HG03025 (cell line): ENCODE data around the gene GORASP2.

Experiments
- ATAC-seq: cut with Tn5 transposase; IDR thresholded peaks from one replicate; pipeline ENCODE4 v1.9.1; 2021; ENCODE audit warnings: mild to moderate bottlenecking, moderate library complexity; ENCODE audit not compliant: unreplicated experiment, low FRiP score

The GORASP2 gene

DNA sequence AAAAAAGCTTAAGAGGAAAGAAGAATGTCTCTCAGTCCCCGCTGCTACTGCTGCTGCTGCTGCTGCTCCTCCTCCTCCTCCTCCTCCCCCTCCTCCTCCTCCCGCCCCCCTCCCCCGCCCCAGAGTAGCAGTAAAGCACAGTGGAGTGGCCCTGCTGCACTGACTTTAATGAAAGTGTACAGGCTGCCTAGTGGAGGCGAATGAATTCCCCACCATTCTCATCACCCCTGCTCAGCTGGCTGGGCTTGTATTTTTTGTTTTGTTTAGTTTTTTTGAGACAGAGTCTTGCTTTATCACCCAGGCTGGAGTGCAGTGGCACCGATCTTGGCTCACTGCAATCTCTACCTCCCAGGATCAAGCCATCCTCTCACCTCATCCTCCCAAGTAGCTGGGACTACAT, 34.3 kb downstream of the GORASP2 start:
- ATAC-seq: no peak

DNA sequence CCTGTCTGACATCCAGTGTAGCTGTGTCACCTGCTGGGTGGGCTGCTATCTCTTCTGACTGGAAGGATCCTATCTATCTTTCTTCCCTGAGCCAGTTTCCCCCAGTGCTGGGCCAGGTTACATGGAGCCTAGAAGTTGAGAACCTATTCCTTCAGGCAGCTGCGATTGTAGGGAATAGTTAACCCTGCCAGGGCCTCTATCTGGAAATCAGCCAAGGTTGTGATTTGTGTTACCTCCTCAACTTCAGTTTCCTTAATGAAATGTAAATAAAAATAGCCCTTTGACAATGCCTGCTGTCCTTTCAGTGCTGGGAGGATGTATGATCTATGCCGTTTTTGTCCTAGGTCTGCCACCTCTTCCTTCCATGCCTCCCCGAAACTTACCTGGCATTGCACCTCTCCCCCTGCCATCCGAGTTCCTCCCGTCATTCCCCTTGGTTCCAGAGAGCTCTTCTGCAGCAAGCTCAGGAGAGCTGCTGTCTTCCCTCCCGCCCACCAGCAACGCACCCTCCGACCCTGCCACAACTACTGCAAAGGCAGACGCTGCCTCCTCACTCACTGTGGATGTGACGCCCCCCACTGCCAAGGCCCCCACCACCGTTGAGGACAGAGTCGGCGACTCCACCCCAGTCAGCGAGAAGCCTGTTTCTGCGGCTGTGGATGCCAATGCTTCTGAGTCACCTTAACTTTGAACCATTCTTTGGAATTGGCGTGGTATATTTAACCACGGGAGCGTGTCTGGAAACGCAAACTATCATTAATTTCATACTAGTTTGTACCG, 36.6 kb downstream of the GORASP2 start:
- ATAC-seq: no peak

DNA sequence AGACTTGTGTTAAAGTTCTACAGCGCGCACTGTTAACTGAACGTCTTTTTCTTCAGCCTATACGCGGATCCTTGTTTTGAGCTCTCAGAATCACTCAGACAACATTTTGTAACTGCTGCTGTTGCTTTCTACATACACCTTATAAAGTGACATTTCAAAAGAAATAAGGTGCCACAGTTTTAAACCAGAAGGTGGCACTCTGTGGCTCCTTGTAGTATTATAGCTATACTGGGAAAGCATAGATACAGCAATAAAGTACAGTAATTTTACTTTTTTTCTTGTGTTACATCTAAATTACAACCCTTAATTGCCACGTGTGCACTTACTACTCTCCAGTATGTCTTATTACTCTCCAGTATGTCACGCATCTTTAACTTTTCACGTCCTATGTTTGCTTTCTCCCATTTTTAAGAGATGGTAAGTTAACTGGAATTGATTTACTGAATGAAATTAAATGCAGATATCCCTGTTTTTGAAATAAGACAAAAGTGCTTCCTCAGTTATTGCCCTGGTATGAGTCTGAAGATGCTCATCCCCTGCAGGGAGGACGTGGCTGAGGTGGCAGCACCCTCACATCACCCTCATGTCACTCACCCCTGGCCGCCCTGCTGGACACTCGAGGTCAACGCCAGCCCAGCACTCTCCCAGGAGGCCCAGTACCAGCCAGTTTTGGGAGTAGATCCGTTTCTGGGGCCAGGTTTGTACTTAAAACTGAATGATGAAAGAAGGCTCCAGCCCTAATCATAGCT, 37.8 kb downstream of the GORASP2 start:
- ATAC-seq: no peak

DNA sequence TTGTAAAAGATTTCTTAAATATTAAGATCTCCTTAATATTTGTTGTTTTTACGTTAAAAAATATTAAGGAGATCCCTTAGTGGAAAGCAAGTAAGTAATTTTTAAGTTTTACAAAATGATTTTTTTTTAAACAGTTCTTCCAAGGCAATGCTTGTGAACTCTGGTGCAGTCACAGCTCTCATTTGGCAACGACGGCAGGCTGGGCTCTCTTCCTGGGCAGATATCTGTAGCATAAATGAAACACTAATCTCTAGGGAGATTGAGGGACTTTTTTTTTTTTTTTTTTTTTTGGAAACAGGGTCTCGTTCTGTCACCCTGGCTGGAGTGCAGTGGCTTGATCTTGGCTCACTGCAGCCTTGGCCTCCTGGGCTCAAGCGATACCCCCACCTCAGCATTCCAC, 38.5 kb downstream of the GORASP2 start:
- no peak for ATAC-seq

DNA sequence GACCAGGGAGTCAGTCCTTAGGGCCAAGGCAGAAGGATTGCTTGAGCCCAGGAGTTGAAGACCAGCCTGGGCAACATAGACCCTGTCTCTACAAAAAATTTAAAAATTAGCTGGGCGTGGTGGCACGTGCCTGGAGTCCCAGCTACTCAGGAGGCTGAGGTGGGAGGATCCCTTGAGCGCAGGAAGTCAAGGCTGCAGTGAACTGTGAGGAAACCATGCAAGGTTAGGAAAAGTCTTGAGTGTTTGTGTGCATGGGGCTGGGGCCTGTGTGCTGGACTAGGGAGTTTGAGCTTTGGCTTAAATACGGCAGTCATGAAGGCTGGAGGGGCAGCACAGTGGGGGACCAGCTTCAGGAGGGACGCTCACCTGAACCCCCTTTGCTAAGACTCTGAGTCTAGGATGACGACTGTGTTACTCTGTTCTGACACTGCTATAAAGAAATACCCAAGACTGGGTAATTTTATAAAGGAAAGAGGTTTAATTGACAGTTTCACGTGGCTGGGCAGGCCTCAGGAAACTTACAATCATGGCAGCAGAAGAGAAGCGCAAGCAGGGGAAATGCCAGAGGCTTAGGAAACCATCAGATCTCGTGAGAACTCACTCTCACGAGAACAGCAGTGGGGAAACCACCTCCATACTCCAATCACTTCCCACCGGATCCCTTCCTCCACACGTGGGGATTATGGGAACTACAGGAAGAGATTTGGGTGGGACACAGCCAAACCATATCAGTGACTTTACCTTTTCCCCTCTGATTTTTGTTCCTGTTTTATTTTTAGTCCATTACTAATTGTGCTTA, 39.4 kb downstream of the GORASP2 start:
- no peak for ATAC-seq

DNA sequence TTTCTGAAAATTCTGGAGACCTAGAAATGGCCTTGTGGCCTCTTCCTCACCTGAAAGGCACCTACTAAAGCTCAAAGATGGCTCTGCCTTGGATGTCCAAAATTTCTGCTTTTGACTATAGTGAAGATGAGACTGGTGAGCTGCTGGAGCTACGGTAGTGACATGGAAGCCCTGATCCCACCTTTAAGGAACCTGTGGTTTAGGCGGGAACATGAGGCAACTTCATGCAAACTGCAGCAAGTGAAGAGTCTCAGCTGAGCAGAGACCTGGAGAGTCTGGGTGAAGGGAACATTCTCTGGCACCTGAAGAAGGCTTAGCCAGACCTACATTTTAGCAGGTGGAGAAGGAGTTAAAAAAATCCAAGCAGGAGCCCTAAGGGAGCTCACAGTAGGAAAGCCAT, 40.0 kb downstream of the GORASP2 start:
- no peak for ATAC-seq

DNA sequence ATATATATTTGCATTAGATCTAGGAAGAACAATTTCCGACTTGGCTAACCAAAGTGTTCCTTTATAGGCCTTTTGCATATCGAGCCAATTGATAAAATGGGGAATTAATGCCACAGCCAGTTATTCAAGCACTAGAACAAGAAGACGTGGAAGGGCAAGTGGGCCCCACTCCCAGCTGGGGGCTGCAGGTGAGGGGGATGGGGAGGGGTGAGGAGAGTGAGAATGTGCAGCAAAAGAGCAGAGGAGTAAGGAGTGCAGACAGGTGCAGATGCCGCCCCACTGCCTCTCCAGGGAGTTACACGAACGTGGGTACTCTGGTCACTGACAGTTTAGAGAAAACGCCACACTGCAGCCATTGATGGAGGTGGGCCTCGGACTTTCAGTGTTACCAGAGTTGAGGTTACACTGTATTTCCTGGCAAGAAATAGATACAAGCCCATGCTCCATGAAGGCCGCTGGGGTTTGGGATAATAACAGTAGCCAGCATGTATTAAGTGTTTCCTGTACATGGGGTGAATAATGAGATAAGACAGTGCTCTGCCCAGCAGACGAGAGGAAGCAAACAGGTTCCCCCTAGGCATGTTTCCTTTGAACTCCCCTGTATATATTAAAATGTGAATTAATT, 40.9 kb downstream of the GORASP2 start:
- ATAC-seq: no peak

DNA sequence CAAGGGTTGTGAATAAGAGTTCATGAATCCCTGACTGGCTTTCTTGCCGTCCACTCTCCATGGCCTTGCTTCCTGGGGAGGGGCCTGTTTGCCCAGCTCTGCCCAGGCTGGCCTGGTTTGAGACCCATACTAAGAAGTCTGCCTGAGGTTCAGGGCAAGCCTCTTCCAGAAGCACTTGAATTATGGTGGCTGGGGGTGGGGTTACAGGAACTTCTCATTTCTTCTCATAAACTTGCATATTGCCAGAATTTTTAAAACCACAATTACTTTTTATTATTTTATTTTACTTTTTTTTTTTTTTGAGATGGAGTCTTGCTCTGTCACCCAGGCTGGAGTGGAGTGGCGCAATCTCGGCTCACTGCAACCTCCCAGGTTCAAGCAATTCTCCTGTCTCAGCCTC, 42.0 kb downstream of the GORASP2 start:
- no peak for ATAC-seq

DNA sequence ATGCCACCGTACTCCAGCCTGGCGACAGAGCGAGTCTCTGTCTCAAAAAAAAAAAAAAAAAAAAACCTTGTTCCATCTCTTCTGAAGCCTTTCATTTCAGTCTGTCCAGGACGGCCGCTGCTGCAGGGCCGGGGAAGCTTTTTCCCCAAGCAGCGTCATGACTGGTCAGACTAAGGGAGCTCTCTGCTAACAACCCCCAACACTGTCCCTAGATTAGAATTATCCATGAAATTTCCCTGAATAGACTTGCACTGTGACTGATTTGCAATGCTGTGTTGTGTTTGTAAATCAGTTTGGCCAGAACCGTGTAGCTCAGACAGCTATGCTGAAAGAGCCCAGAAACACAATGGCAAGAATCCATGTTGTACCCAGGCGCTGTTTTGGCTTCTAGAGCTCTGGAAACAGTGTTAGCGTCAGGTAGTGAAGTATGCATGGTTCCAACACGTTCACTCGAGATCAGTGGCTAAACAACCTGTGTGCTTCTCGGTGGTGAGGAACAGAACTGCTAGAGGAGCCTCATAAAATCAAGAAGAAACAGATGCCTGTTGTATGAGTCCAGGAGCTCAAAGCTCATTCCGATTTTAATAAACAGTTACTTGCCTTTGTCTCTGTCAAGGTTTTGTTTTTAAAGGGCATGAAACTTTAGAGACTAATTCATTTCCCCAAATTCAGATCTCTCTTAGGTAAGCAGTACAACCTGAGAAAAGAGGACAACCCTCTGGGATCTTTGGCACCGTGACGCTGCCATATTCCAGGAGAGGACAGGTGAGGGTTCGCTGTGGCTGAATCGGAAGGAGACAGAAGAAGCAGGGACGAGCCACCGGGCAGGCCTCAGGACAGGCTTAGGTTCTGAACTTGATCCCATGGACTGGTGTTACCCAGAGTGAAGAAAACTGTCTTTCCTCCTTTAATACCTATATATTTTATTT, 43.5 kb downstream of the GORASP2 start:
- ATAC-seq: peak; percentile 10

DNA sequence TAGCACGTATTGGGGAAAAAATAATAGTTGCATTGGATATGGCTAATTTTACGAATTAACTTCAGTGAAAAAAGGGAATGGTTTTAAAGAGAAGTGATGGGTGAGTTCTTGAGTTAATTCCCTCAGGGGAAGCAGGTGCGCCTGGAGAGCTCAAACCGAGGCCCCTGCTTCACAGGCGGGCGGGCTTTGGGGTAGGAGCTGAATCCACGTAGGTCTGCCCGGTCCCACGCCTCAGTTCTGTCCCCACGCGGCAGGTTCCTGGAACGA, 44.1 kb downstream of the GORASP2 start:
- no peak for ATAC-seq

DNA sequence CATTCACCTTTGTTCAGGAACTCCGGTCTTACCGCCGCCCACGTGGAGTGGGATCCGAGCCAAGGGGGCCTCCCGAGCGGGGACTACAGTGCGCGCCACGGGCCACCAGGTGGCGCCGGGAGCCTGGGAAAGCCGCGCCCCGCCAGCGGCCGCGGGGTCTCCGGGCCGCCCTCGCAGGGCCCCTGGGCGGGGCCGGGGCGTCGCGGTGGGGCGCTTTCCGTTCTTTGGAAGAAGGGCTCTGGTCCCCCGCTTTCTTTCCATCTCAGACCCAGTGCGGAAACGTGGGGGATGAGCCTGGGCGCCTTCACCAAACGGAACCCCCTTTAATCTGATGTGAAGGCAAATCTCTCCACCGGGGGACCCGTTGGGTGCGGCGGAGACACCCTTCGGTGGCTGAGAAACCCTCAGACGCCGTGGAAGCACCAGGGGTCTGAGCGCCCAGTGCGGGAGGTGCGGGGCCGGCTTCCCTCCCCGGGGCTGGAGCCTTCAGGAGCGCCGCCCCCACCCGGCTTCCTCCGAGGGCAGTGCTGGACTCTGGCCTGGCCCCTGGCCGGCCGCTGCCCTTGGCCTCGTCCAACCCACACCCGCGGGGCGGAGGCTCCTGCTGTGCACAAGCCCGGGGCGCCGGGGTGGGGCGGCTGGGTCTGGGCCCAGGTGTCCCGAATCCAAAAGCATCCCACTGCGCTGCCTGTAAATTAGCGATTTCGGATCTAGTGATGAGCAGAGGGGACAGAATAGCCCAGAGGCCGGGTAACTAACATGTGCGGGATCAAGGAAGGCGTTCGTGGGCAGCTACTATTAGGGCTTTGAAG, 44.6 kb downstream of the GORASP2 start:
- peak; percentile 91 for ATAC-seq

DNA sequence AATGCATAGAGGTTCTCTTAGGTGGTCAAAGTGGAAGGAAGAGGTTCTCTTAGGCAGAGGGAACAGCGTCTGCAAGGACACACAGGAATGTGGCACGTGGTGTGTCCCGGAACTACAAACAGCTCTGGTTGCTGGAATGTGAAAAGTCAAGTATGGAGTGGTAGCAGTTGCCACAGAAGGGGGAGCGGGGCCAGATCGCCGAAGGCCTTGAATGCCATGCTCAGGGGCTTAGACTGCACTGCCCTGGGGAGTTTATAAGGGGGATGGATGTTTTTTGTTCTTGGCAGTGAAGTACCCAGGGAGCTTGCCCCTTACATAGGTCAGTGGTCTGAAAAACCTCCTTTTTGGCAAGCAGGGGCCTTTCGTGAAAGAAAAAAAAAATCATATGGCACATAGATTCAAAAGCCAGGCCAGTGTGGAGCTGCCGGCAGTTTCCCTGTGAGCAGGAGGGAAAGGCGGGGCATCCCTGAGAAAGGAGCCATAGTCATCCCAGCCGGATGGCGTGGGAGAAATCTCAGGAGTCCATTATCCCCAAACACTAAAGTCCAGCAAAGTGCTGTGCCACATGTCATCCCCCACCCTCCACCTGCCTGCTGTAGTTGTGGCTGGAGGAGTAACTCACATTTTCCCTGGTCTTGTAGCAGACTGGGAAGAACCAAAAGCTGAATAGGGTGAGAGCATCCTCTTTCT, 45.4 kb downstream of the GORASP2 start:
- no peak for ATAC-seq

DNA sequence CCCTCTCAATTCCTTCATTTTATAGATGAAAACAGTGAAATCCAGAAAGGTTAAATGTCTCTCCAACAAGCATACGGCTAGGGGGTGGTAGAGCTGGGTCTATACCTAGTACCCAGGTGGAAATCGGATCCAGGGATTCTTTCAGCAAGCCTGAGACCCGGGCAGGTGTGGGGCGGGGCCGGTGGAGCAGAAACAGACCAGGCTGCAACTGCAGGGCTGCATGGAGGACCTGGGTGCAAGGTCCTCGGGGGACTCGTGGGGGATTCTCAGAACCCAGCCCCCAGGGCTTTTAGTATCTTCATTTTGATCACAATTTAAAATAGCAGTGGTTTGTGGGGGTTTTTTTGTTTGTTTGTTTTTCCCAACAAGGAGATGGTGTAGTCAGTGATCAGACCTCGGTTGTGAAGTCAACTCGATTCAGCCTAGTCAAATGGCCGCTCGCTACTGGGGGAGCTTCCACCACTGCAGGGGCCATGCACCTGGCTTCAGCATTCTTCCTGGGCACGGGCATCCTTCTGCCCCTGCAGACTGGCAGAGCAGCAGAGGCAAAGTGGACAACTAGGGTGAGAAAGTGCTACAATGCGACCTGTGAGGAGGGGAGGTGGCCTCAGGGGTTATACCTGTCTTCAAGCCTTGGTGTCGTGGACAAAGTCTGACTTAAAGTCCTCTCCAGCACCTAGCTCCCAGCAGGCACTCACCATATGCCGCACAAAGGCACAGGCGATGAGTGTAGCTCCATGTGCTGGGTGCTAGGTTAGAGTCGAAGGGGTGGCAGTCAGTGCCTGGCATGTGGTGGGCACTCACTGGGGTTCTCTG, 46.3 kb downstream of the GORASP2 start:
- ATAC-seq: no peak

DNA sequence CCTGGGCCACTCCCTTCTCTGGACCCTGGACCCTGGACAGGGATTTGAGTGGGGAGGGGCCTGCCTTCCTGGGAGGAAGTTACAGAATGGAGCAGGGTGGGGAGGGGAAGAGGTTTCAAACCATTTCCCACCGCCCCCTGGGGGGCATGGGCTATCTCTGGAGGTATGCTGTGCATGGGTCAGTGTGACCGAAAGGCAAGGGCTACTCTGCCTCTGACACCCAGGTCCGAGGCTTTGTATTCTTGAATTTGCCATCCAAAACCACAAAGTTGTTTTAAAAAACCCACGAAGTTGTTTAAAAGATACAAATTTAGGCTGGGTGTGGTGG, 46.9 kb downstream of the GORASP2 start:
- no peak for ATAC-seq

DNA sequence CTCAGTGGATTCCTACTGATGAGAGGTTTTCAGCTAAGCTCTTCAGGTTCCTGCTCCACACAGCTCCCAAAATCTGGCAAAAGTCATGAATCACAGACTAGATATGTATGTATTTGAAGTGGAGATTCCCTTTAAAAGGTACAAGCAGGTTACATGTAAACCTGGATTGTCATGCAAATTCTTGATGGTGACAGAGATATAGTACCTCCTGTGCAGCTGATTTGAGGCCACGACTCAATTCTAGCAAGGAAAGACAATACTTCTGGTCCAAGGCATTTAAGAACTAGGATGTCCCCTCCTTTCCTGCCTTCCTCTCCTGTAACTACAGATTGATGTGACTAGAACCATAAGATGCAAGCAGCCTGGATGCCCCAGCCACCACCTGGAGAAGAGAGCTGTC, 55.0 kb downstream of the GORASP2 start:
- ATAC-seq: no peak

DNA sequence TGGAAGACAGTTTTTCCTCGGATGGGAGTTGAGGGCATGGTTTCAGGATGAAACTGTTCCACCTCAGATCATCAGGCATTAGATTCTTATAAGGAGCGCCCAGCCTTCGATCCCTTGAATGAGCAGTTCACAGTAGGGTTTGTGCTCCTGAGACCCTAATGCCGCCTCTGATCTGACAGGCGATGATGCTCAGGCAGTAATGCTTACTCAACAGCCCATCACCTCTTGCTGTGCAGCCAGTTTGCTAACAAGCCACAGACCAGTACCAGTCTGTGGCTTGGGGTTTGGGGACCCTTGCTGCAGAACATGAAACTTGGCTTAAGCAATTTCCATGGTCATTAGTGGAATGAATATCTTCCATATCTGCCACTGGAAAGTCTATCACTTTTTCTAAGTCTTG, 56.4 kb downstream of the GORASP2 start:
- no peak for ATAC-seq

DNA sequence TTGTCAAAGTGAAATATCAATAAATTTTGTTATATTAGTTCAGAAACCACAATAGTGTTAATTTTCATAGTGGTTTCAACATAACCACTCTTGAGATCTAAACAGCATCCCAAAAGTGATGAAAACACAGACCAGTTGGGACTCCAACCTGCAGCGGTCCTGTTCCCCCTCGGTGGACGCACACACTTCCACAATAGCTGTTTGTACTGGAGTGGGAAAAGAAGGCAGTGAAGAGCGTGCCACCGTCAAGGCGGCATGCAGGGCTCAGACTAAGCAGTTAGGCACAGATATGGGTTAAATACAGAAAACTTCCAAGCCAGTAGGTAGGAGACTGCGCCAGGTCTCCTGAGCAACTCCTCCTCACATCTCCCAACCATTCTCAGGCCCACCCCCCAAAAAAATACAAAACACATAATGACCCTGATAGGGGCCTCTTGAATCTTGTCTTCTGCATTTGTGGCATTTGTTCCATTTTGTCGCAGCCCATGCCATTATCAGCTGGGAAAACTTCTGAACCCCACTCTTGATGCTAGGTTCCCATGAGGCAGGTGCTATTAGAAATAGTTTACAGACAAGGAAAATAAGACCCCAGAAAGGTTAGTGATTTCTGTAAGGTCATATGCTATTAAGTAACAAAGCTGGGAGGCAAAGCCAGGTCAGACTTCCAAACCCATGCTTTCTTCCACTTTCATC, 57.7 kb downstream of the GORASP2 start:
- ATAC-seq: no peak
